Activated CD4-positive, alpha-beta T cell treated with anti-CD3 and anti-CD28 coated beads for 24 hours (primary cell): ENCODE measurements around the gene METRNL.
"Not testable (repeated sequence)": the region's sequence is repeated elsewhere in the genome, so short reads cannot be mapped to it uniquely, and the experiment has no call there.

ENCODE experiments used
- DNase-seq, 2 donors: peaks; one replicate each; pipeline ENCODE4 v3.0.0-alpha.2; 2020; ENCODE audit warnings: low read depth in 2 of 2

METRNL gene

DNA sequence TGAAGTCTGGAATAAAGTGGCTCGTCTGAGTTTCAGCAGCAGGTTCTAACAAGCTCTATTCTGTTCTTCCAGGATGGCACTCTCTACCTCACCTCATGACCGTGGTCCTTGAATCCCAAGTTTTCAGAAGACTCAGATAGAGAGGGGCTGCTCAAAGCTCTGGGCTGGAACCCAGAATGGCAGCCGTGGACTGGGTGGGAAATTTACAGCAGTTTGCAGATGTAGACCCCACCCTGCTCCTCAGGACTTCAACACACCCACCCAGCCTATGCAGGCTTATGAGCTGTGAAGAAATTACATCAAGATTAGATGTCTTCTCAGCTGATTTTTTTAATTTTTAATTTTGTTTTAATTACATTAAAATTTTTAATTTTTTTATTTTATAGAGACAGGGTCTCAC lies 59.4 kb downstream of the METRNL start:
- no peak for DNase-seq

DNA sequence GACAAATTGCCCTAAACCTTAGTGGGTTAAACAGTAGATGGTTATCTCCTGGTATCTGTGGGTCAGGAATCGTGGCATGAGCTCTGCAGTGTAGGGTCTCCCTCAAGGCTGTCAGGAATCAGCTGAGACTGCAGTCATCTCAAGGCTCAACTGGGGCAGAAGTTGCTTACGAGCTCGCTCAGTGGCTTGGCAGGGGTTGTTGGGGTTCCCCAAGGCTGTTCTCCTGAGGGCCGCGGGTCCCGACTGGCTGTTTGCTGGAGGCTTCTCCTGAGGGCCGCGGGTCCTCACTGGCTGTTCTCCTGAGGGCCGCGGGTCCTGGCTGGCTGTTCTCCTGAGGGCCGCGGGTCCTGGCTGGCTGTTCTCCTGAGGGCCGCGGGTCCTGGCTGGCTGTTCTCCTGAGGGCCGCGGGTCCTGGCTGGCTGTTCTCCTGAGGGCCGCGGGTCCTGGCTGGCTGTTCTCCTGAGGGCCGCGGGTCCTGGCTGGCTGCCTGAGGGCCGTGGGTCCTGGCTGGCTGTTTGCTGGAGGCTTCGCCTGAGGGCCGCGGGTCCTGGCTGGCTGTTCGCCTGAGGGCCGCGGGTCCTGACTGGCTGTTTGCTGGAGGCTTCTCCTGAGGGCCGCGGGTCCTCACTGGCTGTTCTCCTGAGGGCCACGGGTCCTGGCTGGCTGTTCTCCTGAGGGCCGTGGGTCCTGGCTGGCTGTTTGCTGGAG lies 60.3 kb downstream of the METRNL start:
- DNase-seq: not testable (repeated sequence)

DNA sequence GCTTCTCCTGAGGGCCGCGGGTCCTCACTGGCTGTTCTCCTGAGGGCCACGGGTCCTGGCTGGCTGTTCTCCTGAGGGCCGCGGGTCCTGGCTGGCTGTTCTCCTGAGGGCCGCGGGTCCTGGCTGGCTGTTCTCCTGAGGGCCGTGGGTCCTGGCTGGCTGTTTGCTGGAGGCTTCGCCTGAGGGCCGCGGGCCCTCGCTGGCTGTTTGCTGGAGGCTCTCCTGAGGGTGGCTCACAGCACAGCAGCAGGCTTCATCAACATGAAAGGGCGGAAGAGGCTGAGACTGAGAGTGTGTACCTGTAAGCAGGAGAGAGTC lies 60.8 kb downstream of the METRNL start:
- DNase-seq: not testable (repeated sequence)

DNA sequence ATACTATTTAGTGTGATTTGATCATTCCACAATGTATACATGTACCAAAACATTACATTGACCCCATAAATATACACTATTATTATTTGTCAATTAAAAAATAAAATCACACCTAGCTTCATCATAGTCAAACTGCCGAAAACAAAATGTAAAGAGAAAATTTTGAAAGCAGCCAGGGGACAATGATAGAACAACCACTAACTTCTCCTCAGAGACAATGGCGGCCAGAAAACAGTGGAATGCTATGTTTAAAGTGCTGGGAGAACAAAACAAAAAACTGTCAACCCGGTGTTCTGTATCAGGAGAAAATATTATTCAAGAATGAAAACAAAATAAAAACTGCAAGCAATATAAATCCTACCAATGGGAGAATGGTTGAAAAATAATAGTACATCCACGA lies 63.2 kb downstream of the METRNL start:
- DNase-seq: no peak

DNA sequence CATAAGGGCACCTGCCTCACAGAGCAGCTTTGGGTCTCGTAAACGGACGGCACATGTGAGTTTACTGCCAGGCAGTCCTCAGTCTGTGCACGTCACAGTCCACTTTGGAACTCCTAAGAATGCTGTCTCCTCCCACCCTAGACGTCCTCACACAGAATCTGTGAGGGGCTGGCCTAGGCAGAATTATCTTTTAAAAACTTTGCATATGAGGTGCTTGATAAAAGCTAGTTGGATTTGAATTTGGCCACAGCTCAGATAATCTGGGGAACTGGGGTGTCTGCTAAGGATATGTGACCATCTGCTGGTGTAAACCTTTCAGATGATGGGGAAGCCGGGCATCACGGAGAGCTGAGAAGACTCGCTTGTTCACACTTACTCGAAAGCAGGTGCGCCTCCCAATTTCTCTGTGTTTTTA lies 64.4 kb downstream of the METRNL start:
- DNase-seq: no peak
